ENCODE results near the gene LUC7L. TPM values are rescaled to one million over a fixed set of nuclear protein-coding genes. Genes with fewer than 3 reads are reported as not detected.
A peak's percentile ranks its signal among the peaks of the same experiment; 100 is the strongest.

The LUC7L gene
- total and polyA plus RNA-seq, 3 donors from 2014 or later = 81.1 to 192 (median 145) TPM

- 77 to 79% methylated on average over 10 to 13 of the region's 13 CpGs for WGBS, 2 donors
- H3K36me3 ChIP-seq (ENCODE audit: low read depth, missing control alignments) = no peaks in the 10 kb centered on the region
Measured at GRCh38 chr16:185213-185612, 44.0 kb downstream of the LUC7L start.

GRCh38 chr16:183005-183404 is 46.2 kb downstream of the LUC7L start:
- H3K4me3 ChIP-seq = no peak overlapping the region
- H3K9me3 ChIP-seq = no peaks in the 10 kb centered on the region
- 75 to 79% methylated on average over 7 of the region's 7 CpGs for WGBS, 2 donors
- no peaks in the 10 kb centered on the region for H3K27me3 ChIP-seq
- peaks cover 11% of the 10 kb centered on the region for H3K4me1 ChIP-seq
- no peaks in the 10 kb centered on the region for H3K36me3 ChIP-seq (ENCODE audit: low read depth, missing control alignments)
- no peak for TF ChIP-seq CTCF (IDR thresholded peaks at IDR 0.05)
- TF ChIP-seq POLR2A (IDR thresholded peaks at IDR 0.05) = no peak
- intact Hi-C loops (cut with DNase I; ENCODE audit: low total_unique reads) = no loop called here
- H3K27ac ChIP-seq = no peak overlapping the region
- DNase-seq = no peak

More at GRCh38 chr16:185213-185612, 44.0 kb downstream of the LUC7L start:
- no peaks in the 10 kb centered on the region for H3K9me3 ChIP-seq
- no peaks in the 10 kb centered on the region for H3K27me3 ChIP-seq
- intact Hi-C loops (cut with DNase I; ENCODE audit: low total_unique reads) = no loop called here
- no peak overlapping the region for H3K27ac ChIP-seq
- peaks cover 11% of the 10 kb centered on the region for H3K4me1 ChIP-seq
- TF ChIP-seq CTCF (IDR thresholded peaks at IDR 0.05) = no peak
- no peak for TF ChIP-seq POLR2A (IDR thresholded peaks at IDR 0.05)
- H3K4me3 ChIP-seq = no peak overlapping the region
- no peak for DNase-seq

- Histone ChIP-seq H3K9me3 (no peaks in the 10 kb centered on the region), H3K27ac (no peak overlapping the region), H3K4me3 (peak overlapping the region in 1 of 2 donors; percentile 54), H3K36me3 (ENCODE audit: low read depth, missing control alignments) (no peaks in the 10 kb centered on the region), H3K4me1 (peaks cover 11% of the 10 kb centered on the region), H3K27me3 (no peaks in the 10 kb centered on the region)
- intact Hi-C loops (cut with DNase I; ENCODE audit: low total_unique reads) = no loop called here
- TF ChIP-seq CTCF (IDR thresholded peaks at IDR 0.05) (peak in 2 of 3 experiments; percentile 93 to 97), POLR2A (IDR thresholded peaks at IDR 0.05) (no peak)
- no peak for DNase-seq
- WGBS, 2 donors = 9 to 24% methylated on average over 10 of the region's 22 CpGs
Measured at GRCh38 chr16:181565-182021, 47.7 kb downstream of the LUC7L start.

GRCh38 chr16:180681-181564 is 48.3 kb downstream of the LUC7L start:
- intact Hi-C loops (cut with DNase I; ENCODE audit: low total_unique reads) = no loop called here
- peak; percentile 85 for DNase-seq
- Histone ChIP-seq H3K4me1 (peaks cover 11% of the 10 kb centered on the region), H3K36me3 (ENCODE audit: low read depth, missing control alignments) (no peaks in the 10 kb centered on the region), H3K27ac (no peak overlapping the region), H3K27me3 (no peaks in the 10 kb centered on the region), H3K9me3 (no peaks in the 10 kb centered on the region), H3K4me3 (peak overlapping the region; percentile 26 to 54)
- 0% methylated on average over 77 of the region's 89 CpGs; no CpG with 5 or more reads in 1 of the 2 donors for whole genome bisulfite sequencing, 2 donors
- TF ChIP-seq POLR2A (IDR thresholded peaks at IDR 0.05) (no peak), CTCF (IDR thresholded peaks at IDR 0.05) (peak in 1 of 3 experiments; percentile 95)

Data from testis (tissue), 3 donors.